ENCODE data around the gene HCST.
"Not testable (repeated sequence)": the region's sequence is repeated elsewhere in the genome, so short reads cannot be mapped to it uniquely, and the experiment has no call there.

The HCST gene

GRCh38 chr19:35904311-35905068 is 2.2 kb downstream of the HCST start:
- no peak for TF ChIP-seq CTCF (conservative IDR thresholded peaks at IDR 0.05; ENCODE audit: control insufficient read depth, insufficient read depth, low read depth, low read length)
- no peak overlapping the region for H3K4me3 ChIP-seq (ENCODE audit: control insufficient read depth, low read depth, low read length)
- no peak for DNase-seq (ENCODE audit: low read depth)

- no peak overlapping the region for H3K4me3 ChIP-seq (ENCODE audit: control insufficient read depth, low read depth, low read length)
- TF ChIP-seq CTCF (conservative IDR thresholded peaks at IDR 0.05; ENCODE audit: control insufficient read depth, insufficient read depth, low read depth, low read length): no peak
- no peak for DNase-seq (ENCODE audit: low read depth)
These were observed 2.9 kb downstream of the HCST start for GRCh38 chr19:35905178-35905727.

GRCh38 chr19:35907377-35907745 is 5.0 kb downstream of the HCST start:
- TF ChIP-seq CTCF (conservative IDR thresholded peaks at IDR 0.05; ENCODE audit: control insufficient read depth, insufficient read depth, low read depth, low read length): no peak
- no peak for DNase-seq (ENCODE audit: low read depth)
- H3K4me3 ChIP-seq (ENCODE audit: control insufficient read depth, low read depth, low read length): no peak overlapping the region

- no peak for DNase-seq (ENCODE audit: low read depth)
- no peak within 1 kb of the TSS for H3K4me3 ChIP-seq (ENCODE audit: control insufficient read depth, low read depth, low read length)
- no peak for TF ChIP-seq CTCF (conservative IDR thresholded peaks at IDR 0.05; ENCODE audit: control insufficient read depth, insufficient read depth, low read depth, low read length)
These were observed 5.7 kb downstream of the HCST start, which contains the start of gene TYROBP for GRCh38 chr19:35908010-35908441. TSS of gene TYROBP (minus strand) at chr19:35908295. CDS start at chr19:35908228, 67 bp downstream.

- TF ChIP-seq CTCF (conservative IDR thresholded peaks at IDR 0.05; ENCODE audit: control insufficient read depth, insufficient read depth, low read depth, low read length): no peak
- H3K4me3 ChIP-seq (ENCODE audit: control insufficient read depth, low read depth, low read length): no peak overlapping the region
- no peak for DNase-seq (ENCODE audit: low read depth)
These were observed 6.8 kb downstream of the HCST start for GRCh38 chr19:35908973-35909683.

GRCh38 chr19:35909684-35910035 is 7.3 kb downstream of the HCST start:
- H3K4me3 ChIP-seq (ENCODE audit: control insufficient read depth, low read depth, low read length): no peak overlapping the region
- no peak for TF ChIP-seq CTCF (conservative IDR thresholded peaks at IDR 0.05; ENCODE audit: control insufficient read depth, insufficient read depth, low read depth, low read length)
- DNase-seq (ENCODE audit: low read depth): no peak

- not testable (repeated sequence) for DNase-seq (ENCODE audit: low read depth); H3K4me3 ChIP-seq (ENCODE audit: control insufficient read depth, low read depth, low read length)
These were observed 8.0 kb downstream of the HCST start for GRCh38 chr19:35910355-35910754.

Data from fibroblast of mammary gland (primary cell).